MCF 10A (cell line): ENCODE measurements around the gene EXOSC9. TPM values are rescaled to one million over a fixed set of nuclear protein-coding genes. Genes with fewer than 3 reads are reported as not detected.
A peak's percentile ranks its signal among the peaks of the same experiment; 100 is the strongest.

ENCODE experiments used
- BruUV-seq: library from RNA; stranded (reverse); fragments of 400-500 nt; replicated peaks from 2 replicates; lab custom pipeline; 2021; lab: Mats Ljungman, UMichigan
- CTCF ChIA-PET: fragments of 300-600 bp; sonication (Branson Sonifier 250); formaldehyde crosslinking; extraction: SDS; loops from one replicate; lab custom pipeline; 2021; ENCODE audit warnings: antibody characterized with exemption, inconsistent platforms; lab: Yijun Ruan, JAX
- POLR2A ChIA-PET: fragments of 300-600, 350-650 bp; sonication (Branson Sonifier 250); formaldehyde crosslinking; extraction: SDS; loops from one replicate; lab custom pipeline; 2020; ENCODE audit warnings: antibody characterized with exemption, inconsistent platforms; lab: Yijun Ruan, JAX
- DNase-seq: peaks from one replicate; pipeline ENCODE4 v3.0.0-alpha.2; 2018; ENCODE audit not compliant: unreplicated experiment
- H3K27ac Mint-ChIP-seq: one replicate; pipeline ENCODE4 v1.8.0; 2022; ENCODE audit warnings: mild to moderate bottlenecking, low read depth, mixed read lengths; ENCODE audit not compliant: unreplicated experiment
- H3K27me3 Mint-ChIP-seq: one replicate; pipeline ENCODE4 v1.8.0; 2022; ENCODE audit warnings: mixed read lengths; ENCODE audit not compliant: insufficient read depth, unreplicated experiment
- H3K36me3 Mint-ChIP-seq: one replicate; pipeline ENCODE4 v1.8.0; 2022; ENCODE audit warnings: mild to moderate bottlenecking, moderate library complexity, mixed read lengths; ENCODE audit not compliant: insufficient read depth, unreplicated experiment
- H3K4me1 Mint-ChIP-seq: one replicate; pipeline ENCODE4 v1.8.0; 2022; ENCODE audit warnings: mixed read lengths; ENCODE audit not compliant: insufficient read depth, unreplicated experiment
- H3K4me3 Mint-ChIP-seq: one replicate; pipeline ENCODE4 v1.8.0; 2022; ENCODE audit warnings: mild to moderate bottlenecking, moderate library complexity, mixed read lengths; ENCODE audit not compliant: unreplicated experiment
- H3K9me3 Mint-ChIP-seq: one replicate; pipeline ENCODE4 v1.8.0; 2022; ENCODE audit warnings: mixed read lengths; ENCODE audit not compliant: unreplicated experiment
- CTCF ChIP-seq: fragments of 200-600 bp; IDR thresholded peaks from one replicate; pipeline ENCODE4 v1.8.0; 2022; ENCODE audit warnings: antibody characterized with exemption, mild to moderate bottlenecking; ENCODE audit not compliant: unreplicated experiment
- intact Hi-C: fragments of 100-400 bp; cut with micrococcal nuclease; formaldehyde crosslinking; loops from 2 replicates; pipeline ENCODE4 v1.14.1; 2022
- total RNA-seq: library from RNA; stranded (reverse); gene quantifications from 2 replicates; pipeline ENCODE4 v1.2.3, GENCODE V29; 2022

Gene EXOSC9
- total RNA-seq, 1 experiment from 2014 or later, result 30.9 TPM

GRCh38 chr4:121801715-121802075, 572 bp downstream of the EXOSC9 start:
- CTCF ChIA-PET, result no interaction called here
- Mint-ChIP-seq H3K9me3 (no peaks in the 10 kb centered on the region), H3K27ac (peak overlapping the region; percentile 90), H3K36me3 (peaks cover 40% of the 10 kb centered on the region), H3K4me3 (peak overlapping the region; percentile 86), H3K27me3 (no peaks in the 10 kb centered on the region), H3K4me1 (peaks cover 16% of the 10 kb centered on the region)
- intact Hi-C loops, result loop anchor here (5.0 kb wide), 1 partner anchor 104 kb away; the partner anchor contains the start of gene ANXA5
- no peak for DNase-seq
- POLR2A ChIA-PET, result interaction anchor here (0.6 to 3.1 kb wide), 14 partner anchors 9 to 176 kb away, joined by 3 to 31 read pairs (median 6); partner anchors contain the start of genes ANXA5 and CCNA2
- no peak for TF ChIP-seq CTCF
- BruUV-seq, result TSS peak; percentile 62

GRCh38 chr4:121806411-121806810, 5.3 kb downstream of the EXOSC9 start:
- no peak for TF ChIP-seq CTCF
- intact Hi-C loops, result no loop called here
- no TSS peak for BruUV-seq
- CTCF ChIA-PET, result interaction anchor here (0.7 kb wide), 1 partner anchor 435 kb away, joined by 3 read pairs; no protein-coding TSS in a partner anchor
- no peaks in the 10 kb centered on the region for H3K27me3 Mint-ChIP-seq
- H3K4me3 Mint-ChIP-seq, result no peak overlapping the region
- POLR2A ChIA-PET, result interaction anchor here (0.6 to 0.8 kb wide), 3 partner anchors 18 to 74 kb away, joined by 3 to 4 read pairs (median 3); no protein-coding TSS in a partner anchor
- H3K36me3 Mint-ChIP-seq, result peaks cover 76% of the 10 kb centered on the region
- no peak for DNase-seq
- no peak overlapping the region for H3K27ac Mint-ChIP-seq
- H3K9me3 Mint-ChIP-seq, result no peaks in the 10 kb centered on the region
- H3K4me1 Mint-ChIP-seq, result peaks cover 10% of the 10 kb centered on the region

- POLR2A ChIA-PET, result interaction anchor here (1.1 to 1.7 kb wide), 3 partner anchors 9 to 13 kb away, joined by 4 to 8 read pairs (median 7); partner anchors contain the start of gene CCNA2
- no TSS peak for BruUV-seq
- Mint-ChIP-seq H3K4me1 (no peaks in the 10 kb centered on the region), H3K27ac (no peak overlapping the region), H3K27me3 (no peaks in the 10 kb centered on the region), H3K9me3 (no peaks in the 10 kb centered on the region), H3K36me3 (peaks cover 90% of the 10 kb centered on the region), H3K4me3 (no peak overlapping the region)
- TF ChIP-seq CTCF, result no peak
- CTCF ChIA-PET, result no interaction called here
- no peak for DNase-seq
- intact Hi-C loops, result no loop called here
These were observed 10.0 kb downstream of the EXOSC9 start for GRCh38 chr4:121811122-121811521.

- Mint-ChIP-seq H3K36me3 (peaks cover 76% of the 10 kb centered on the region), H3K27me3 (no peaks in the 10 kb centered on the region), H3K27ac (no peak overlapping the region), H3K9me3 (no peaks in the 10 kb centered on the region), H3K4me1 (peaks cover 19% of the 10 kb centered on the region), H3K4me3 (no peak overlapping the region)
- TF ChIP-seq CTCF, result no peak
- intact Hi-C loops, result no loop called here
- BruUV-seq, result no TSS peak
- no peak for DNase-seq
- CTCF ChIA-PET, result no interaction called here
- POLR2A ChIA-PET, result interaction anchor here (2.1 kb wide), 1 partner anchor 13 kb away, joined by 9 read pairs; the partner anchor contains the start of gene EXOSC9
These were observed 13.6 kb downstream of the EXOSC9 start for GRCh38 chr4:121814756-121815155.
